HepG2 (cell line): ENCODE results near the gene PPIB. TPM values are rescaled to one million over a fixed set of nuclear protein-coding genes. Genes with fewer than 3 reads are reported as not detected.

Source experiments
- CENPBD1 ChIP-seq: sonication (generic); formaldehyde crosslinking; IDR thresholded peaks from 2 replicates; pipeline ENCODE4 v1.8.0; 2022; ENCODE audit warnings: missing genetic modification reagents, low read depth, mild to moderate bottlenecking, borderline replicate concordance
- CREB1 ChIP-seq, 2 experiments: fragments of 450-650 bp in 1 of 2; IDR thresholded peaks; 2 replicates each; pipeline ENCODE4 v1.6.1; 2016 to 2017; ENCODE audit warnings: control low read depth in 1 of 2, mild to moderate bottlenecking in 1 of 2, missing compliant biosample characterization in 1 of 2, missing genetic modification characterization in 1 of 2
- ISX ChIP-seq: sonication (generic); formaldehyde crosslinking; conservative IDR thresholded peaks from 2 replicates; pipeline ENCODE4 v1.5.0; 2020; ENCODE audit warnings: missing genetic modification reagents
- KLF12 ChIP-seq: sonication (generic); formaldehyde crosslinking; IDR thresholded peaks from 2 replicates; pipeline ENCODE4 v1.4.0; 2020; ENCODE audit warnings: missing genetic modification reagents, borderline replicate concordance
- NCOA2 ChIP-seq: sonication (generic); formaldehyde crosslinking; IDR thresholded peaks from 2 replicates; pipeline ENCODE4 v1.8.0; 2022; ENCODE audit warnings: inconsistent platforms
- POLR2G ChIP-seq: fragments of 200-400 bp; formaldehyde crosslinking; IDR thresholded peaks from 2 replicates; pipeline ENCODE4 v1.6.1; 2018; ENCODE audit warnings: mild to moderate bottlenecking, low read depth, low read length, moderate library complexity
- TFAP4 ChIP-seq: sonication (generic); IDR thresholded peaks from 2 replicates; pipeline ENCODE4 v1.6.1; 2016; ENCODE audit warnings: low read depth, borderline replicate concordance
- ZBTB40 ChIP-seq, 2 experiments: fragments of 450-650 bp in 1 of 2; sonication (generic) in 1 of 2; formaldehyde crosslinking in 1 of 2; IDR thresholded peaks; 2 replicates each; pipeline versions ENCODE4 v1.6.1 to v1.8.0; 2016 to 2022; ENCODE audit warnings: antibody characterized with exemption in 1 of 2, mild to moderate bottlenecking in 1 of 2, missing genetic modification reagents in 1 of 2
- ZNF33A ChIP-seq: sonication (generic); formaldehyde crosslinking; IDR thresholded peaks from 2 replicates; pipeline ENCODE4 v1.5.1; 2020; ENCODE audit warnings: missing genetic modification reagents, mild to moderate bottlenecking, moderate library complexity, borderline replicate concordance
- ZNF431 ChIP-seq: sonication (generic); formaldehyde crosslinking; IDR thresholded peaks from 2 replicates; pipeline ENCODE4 v1.9.0; 2022; ENCODE audit warnings: missing genetic modification reagents, low read depth, mild to moderate bottlenecking, borderline replicate concordance
- ZNF460 ChIP-seq: sonication (generic); formaldehyde crosslinking; IDR thresholded peaks from 2 replicates; pipeline ENCODE4 v1.5.1; 2020; ENCODE audit warnings: missing genetic modification reagents, mild to moderate bottlenecking, borderline replicate concordance
- ZNF790 ChIP-seq: sonication (generic); formaldehyde crosslinking; IDR thresholded peaks from 2 replicates; pipeline ENCODE4 v1.8.0; 2022; ENCODE audit warnings: missing genetic modification reagents, mild to moderate bottlenecking, borderline replicate concordance
- polyA plus RNA-seq, 8 experiments: library from polyadenylated mRNA; depleted of rRNA in 3 of 8; stranded (reverse) in 7 of 8; unstranded in 1 of 8; fragments of >200 nt; fragmentation: Illumina TruSeq in 4 of 8; extraction: Trizol in 4 of 8; gene quantifications; 2 replicates each; pipeline versions ENCODE4 v1.2.1 to v1.2.3, GENCODE V29; 2011 to 2016; ENCODE audit warnings: low read depth in 4 of 8, missing spikeins in 1 of 8, mixed read lengths in 1 of 8; ENCODE audit not compliant: insufficient read depth in 1 of 8
- total RNA-seq, 5 experiments: library from RNA; depleted of rRNA; stranded (reverse); fragments of >200 nt; fragmentation: Illumina TruSeq; extraction: Trizol; gene quantifications; 2 replicates each; pipeline ENCODE4 v1.2.3, GENCODE V29; 2016; ENCODE audit warnings: low read depth in 1 of 5
- TF ChIP-seq, protein P1 (sequence below): sonication (generic); formaldehyde crosslinking; IDR thresholded peaks from 2 replicates; pipeline ENCODE4 v1.5.0; 2020; ENCODE audit warnings: mild to moderate bottlenecking, missing genetic modification reagents

PPIB gene
- total and polyA plus RNA-seq, 2 of the 13 experiments (the other 11 are each of a cell fraction or from before 2014, with no cell fraction given), result 780 to 882 TPM

DNA sequence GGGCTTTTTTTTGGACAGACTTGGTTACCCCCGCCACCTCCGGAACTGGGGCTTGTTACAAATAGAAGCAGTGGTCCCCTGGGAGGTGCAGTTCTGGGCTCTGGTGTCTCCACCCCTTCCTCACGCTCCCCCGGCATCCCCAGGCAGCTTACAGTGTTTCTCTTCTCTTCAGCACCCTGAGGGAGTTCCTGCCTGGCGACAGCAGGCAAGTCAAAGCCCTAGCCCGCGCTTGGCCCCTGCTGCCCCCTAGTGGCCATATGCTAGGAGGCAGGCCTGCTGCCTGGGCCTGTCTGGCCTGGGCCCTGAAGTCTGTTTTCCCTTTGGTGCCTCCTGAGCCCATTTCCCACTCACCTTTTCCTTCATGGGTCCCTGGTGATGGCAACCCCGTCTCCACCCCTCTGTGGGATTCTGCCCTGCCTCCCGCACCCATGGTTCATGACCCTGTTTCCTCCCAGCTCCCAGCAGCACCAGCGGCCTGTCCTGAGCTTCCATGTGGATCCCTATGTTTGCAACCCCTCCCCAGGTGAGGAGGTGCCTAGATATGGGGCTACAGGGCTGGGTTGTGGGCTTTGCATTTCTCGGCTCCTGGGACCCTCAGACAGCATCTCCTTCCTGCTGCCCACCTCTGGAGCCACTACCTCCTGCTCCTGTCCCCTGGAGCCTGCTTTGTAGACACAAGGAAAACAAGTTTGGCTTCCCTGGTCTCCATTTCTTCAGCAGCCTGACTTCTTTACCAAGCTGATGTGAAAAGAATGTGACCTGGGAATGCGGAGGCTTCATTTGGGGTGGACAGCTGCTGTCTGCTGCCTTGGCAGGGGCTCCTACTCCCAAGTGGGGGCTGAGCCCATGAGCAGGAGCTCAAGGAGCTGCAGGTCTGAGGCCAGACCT, 9.1 kb downstream of the PPIB start (continued):
- TF ChIP-seq ZBTB40 (IDR thresholded peaks at IDR 0.05) (no peak), ZBTB40 (CRISPR knock-in tag; IDR thresholded peaks at IDR 0.05) (peak; percentile 32; the same call in 1 of the 2 replicates), ZNF460 (CRISPR knock-in tag) (no peak), TFAP4 (no peak), CENPBD1 (CRISPR knock-in tag) (no peak), POLR2G (peak; percentile 77), ZNF431 (no peak), ZNF790 (CRISPR knock-in tag) (no peak), CREB1 (IDR thresholded peaks at IDR 0.05) (no peak), CREB1 (CRISPR knock-in tag; IDR thresholded peaks at IDR 0.05) (no peak), ISX (CRISPR knock-in tag) (no peak), NCOA2 (CRISPR knock-in tag) (no peak), ZNF33A (CRISPR knock-in tag) (no peak), KLF12 (no peak)
- TF ChIP-seq, protein P1, sequence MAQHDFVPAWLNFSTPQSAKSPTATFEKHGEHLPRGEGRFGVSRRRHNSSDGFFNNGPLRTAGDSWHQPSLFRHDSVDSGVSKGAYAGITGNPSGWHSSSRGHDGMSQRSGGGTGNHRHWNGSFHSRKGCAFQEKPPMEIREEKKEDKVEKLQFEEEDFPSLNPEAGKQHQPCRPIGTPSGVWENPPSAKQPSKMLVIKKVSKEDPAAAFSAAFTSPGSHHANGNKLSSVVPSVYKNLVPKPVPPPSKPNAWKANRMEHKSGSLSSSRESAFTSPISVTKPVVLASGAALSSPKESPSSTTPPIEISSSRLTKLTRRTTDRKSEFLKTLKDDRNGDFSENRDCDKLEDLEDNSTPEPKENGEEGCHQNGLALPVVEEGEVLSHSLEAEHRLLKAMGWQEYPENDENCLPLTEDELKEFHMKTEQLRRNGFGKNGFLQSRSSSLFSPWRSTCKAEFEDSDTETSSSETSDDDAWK (CRISPR knock-in tag), result no peak
